ENCODE results near the gene RC3H2.

RC3H2 gene

GRCh38 chr9:122904823-122905710 is at the start of gene RC3H2:
Gene RC3H2 (minus strand): TSS chr9:122905359. CDS start chr9:122897509, 7,850 bp downstream.
- Histone ChIP-seq H3K4me3 (ENCODE audit: low read depth, low read length) (peak within 1 kb of the TSS; percentile 65), H3K36me3 (replicated peaks) (no peaks in the 10 kb centered on the region), H3K27ac (peak within 1 kb of the TSS; percentile 94), H3K27me3 (replicated peaks) (no peaks in the 10 kb centered on the region)
- peak; percentile 100 for DNase-seq
- TF ChIP-seq CTCF (IDR thresholded peaks at IDR 0.05; ENCODE audit: low read depth, low read length, missing control alignments): no peak
- in situ Hi-C loops (cut with HindIII; ENCODE audit: low pct_ligation_motif_present, low sequenced_read_pairs): no loop called here

- TF ChIP-seq CTCF (IDR thresholded peaks at IDR 0.05; ENCODE audit: low read depth, low read length, missing control alignments): no peak
- DNase-seq: no peak
- Histone ChIP-seq H3K36me3 (replicated peaks) (no peaks in the 10 kb centered on the region), H3K4me3 (ENCODE audit: low read depth, low read length) (no peak overlapping the region), H3K27ac (no peak overlapping the region), H3K27me3 (replicated peaks) (no peaks in the 10 kb centered on the region)
- in situ Hi-C loops (cut with HindIII; ENCODE audit: low pct_ligation_motif_present, low sequenced_read_pairs): no loop called here
Measured at GRCh38 chr9:122954253-122954691, 49.1 kb upstream of the RC3H2 start.

GRCh38 chr9:122951056-122951455 is 45.9 kb upstream of the RC3H2 start:
- in situ Hi-C loops (cut with HindIII; ENCODE audit: low pct_ligation_motif_present, low sequenced_read_pairs): no loop called here
- TF ChIP-seq CTCF (IDR thresholded peaks at IDR 0.05; ENCODE audit: low read depth, low read length, missing control alignments): no peak
- no peaks in the 10 kb centered on the region for H3K27me3 ChIP-seq (replicated peaks)

GRCh38 chr9:122950263-122950662 is 45.1 kb upstream of the RC3H2 start:
- no peak overlapping the region for H3K4me3 ChIP-seq (ENCODE audit: low read depth, low read length)
- in situ Hi-C loops (cut with HindIII; ENCODE audit: low pct_ligation_motif_present, low sequenced_read_pairs): no loop called here
- no peaks in the 10 kb centered on the region for H3K36me3 ChIP-seq (replicated peaks)
- H3K27me3 ChIP-seq (replicated peaks): no peaks in the 10 kb centered on the region
- DNase-seq: no peak
- no peak overlapping the region for H3K27ac ChIP-seq
- no peak for TF ChIP-seq CTCF (IDR thresholded peaks at IDR 0.05; ENCODE audit: low read depth, low read length, missing control alignments)

More at GRCh38 chr9:122951056-122951455, 45.9 kb upstream of the RC3H2 start:
- no peak overlapping the region for H3K4me3 ChIP-seq (ENCODE audit: low read depth, low read length)
- H3K36me3 ChIP-seq (replicated peaks): no peaks in the 10 kb centered on the region
- no peak overlapping the region for H3K27ac ChIP-seq
- no peak for DNase-seq

GRCh38 chr9:122949696-122950095 is 44.5 kb upstream of the RC3H2 start:
- Histone ChIP-seq H3K27ac (no peak overlapping the region), H3K27me3 (replicated peaks) (no peaks in the 10 kb centered on the region), H3K4me3 (ENCODE audit: low read depth, low read length) (no peak overlapping the region), H3K36me3 (replicated peaks) (no peaks in the 10 kb centered on the region)
- in situ Hi-C loops (cut with HindIII; ENCODE audit: low pct_ligation_motif_present, low sequenced_read_pairs): no loop called here
- DNase-seq: no peak
- no peak for TF ChIP-seq CTCF (IDR thresholded peaks at IDR 0.05; ENCODE audit: low read depth, low read length, missing control alignments)

Measured in brain microvascular endothelial cell (primary cell).